ENCODE results near the gene DCTPP1. TPM values are rescaled to one million over a fixed set of nuclear protein-coding genes. Genes with fewer than 3 reads are reported as not detected.
A peak's percentile ranks its signal among the peaks of the same experiment; 100 is the strongest.
"Not testable (repeated sequence)": the region's sequence is repeated elsewhere in the genome, so short reads cannot be mapped to it uniquely, and the experiment has no call there.

Gene DCTPP1
- polyA plus RNA-seq (2012; ENCODE audit: low read depth, missing spikeins), result 67.5 TPM

DNA sequence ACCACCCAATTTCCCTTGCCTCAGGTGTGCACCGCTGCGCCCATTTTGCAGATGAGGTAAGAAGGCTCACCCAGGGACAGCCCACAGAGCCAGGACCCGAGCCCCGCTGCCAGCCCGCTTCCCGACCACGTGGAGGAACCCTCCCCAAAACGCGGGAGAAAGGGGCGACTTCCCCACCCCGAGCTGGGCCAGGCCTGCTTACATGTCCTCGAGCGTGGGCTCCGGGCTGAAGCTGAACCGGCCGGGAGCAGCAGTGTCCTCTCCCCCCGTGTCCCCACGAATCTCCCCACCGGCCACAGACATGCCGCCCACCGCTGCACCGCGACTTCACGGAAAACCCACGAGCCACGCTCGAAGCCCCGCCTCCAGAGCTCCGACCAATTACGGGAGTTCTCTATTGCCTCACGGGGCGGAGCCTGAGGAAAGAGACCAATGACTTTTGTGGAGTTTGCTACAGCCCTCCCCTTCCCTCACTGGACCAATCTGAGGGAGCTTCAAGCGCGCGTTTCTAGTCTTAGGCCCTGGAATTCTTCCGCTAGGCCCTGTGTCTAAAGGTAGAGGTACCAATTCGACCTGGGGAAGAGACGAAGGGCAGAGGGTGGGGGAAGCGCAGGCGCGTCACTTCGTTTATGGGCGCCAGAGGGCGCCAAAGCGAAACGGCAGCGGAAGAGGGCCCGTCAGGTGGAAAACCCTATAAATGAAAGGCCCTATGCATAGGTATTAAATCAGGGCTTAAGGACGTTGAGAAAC is at the start of gene DCTPP1:
Gene DCTPP1, minus strand, starts transcription at position 353 of the 750 bp plus-strand sequence. Its CDS starts 50 bp downstream, at position 303.
- FAIRE-seq (peak; percentile 90), DNase-seq (ENCODE audit: insufficient read length, low spot score) (peak; percentile 89)
- peak; percentile 28; the same call in 1 of the 2 replicates for TF ChIP-seq POLR2AphosphoS5 (IDR thresholded peaks at IDR 0.05; ENCODE audit: low read depth, low read length)
- TF ChIP-seq POU2F2 (IDR thresholded peaks at IDR 0.05; ENCODE audit: low read depth, low read length), result peak; percentile 85
- no peak for TF ChIP-seq PAX5 (IDR thresholded peaks at IDR 0.05; ENCODE audit: insufficient read depth, low read length, severe bottlenecking)
- TF ChIP-seq TAF1 (IDR thresholded peaks at IDR 0.05; ENCODE audit: low read depth, low read length), result peak; percentile 66; the same call in 1 of the 2 replicates
- TF ChIP-seq POLR2A (IDR thresholded peaks at IDR 0.05; ENCODE audit: low read depth, low read length), result peak; percentile 67; the same call in 1 of the 2 replicates
- TF ChIP-seq SPI1 (IDR thresholded peaks at IDR 0.05; ENCODE audit: low read depth, low read length), result peak; percentile 27; the same call in 1 of the 2 replicates

GRCh38 chr16:30478766-30479478 is 49.1 kb upstream of the DCTPP1 start:
- DNase-seq (ENCODE audit: insufficient read length, low spot score), result no peak
- TF ChIP-seq POLR2A (IDR thresholded peaks at IDR 0.05; ENCODE audit: low read depth, low read length) (no peak), SPI1 (IDR thresholded peaks at IDR 0.05; ENCODE audit: low read depth, low read length) (peak; percentile 62)
- no peak for FAIRE-seq

DNA sequence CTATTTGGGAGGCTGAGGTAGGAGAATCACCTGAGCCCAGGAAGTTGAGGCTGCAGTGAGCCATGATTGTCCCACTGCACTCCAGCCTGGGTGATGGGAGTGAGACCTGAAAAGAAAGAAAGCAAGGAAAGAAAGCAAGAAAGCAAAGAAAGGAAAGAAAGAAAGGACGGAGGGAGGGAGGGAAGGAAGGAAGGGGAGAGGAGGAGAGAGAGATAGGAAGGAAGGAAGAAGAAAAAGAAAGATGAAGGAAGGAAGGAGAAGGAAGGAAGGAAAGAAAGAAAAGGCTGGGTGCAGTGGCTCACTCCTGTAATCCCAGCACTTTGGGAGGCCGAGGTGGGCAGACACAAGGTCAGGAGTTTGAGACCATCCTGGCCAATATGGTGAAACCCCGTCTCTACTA is 47.9 kb upstream of the DCTPP1 start:
- FAIRE-seq; DNase-seq (ENCODE audit: insufficient read length, low spot score): not testable (repeated sequence)

DNA sequence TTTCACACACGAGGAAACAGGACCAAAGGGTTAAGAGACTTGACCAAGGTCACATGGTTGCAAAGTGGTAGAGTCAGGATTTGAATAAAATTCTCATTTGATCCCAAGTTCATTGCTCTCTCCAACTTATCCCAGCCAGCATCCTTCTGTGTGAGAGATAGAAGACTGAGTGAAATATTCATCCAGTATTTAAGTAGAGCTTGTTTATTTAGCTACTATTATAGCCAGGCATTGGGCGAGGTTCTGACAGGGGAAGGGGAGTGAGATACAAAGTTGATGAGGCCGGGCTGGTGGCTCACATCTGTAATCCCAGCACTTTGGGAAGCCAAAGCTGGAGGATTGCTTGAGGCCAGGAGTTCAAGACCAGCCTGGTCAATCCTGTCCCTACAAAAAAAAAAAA is 47.2 kb upstream of the DCTPP1 start:
- TF ChIP-seq PAX5 (IDR thresholded peaks at IDR 0.05; ENCODE audit: insufficient read depth, low read length, severe bottlenecking) (no peak), TAF1 (IDR thresholded peaks at IDR 0.05; ENCODE audit: low read depth, low read length) (no peak), SPI1 (IDR thresholded peaks at IDR 0.05; ENCODE audit: low read depth, low read length) (no peak), POU2F2 (IDR thresholded peaks at IDR 0.05; ENCODE audit: low read depth, low read length) (no peak), POLR2AphosphoS5 (IDR thresholded peaks at IDR 0.05; ENCODE audit: low read depth, low read length) (no peak), POLR2A (IDR thresholded peaks at IDR 0.05; ENCODE audit: low read depth, low read length) (no peak)
- FAIRE-seq, result peak; percentile 54
- DNase-seq (ENCODE audit: insufficient read length, low spot score), result no peak

- FAIRE-seq (no peak), DNase-seq (ENCODE audit: insufficient read length, low spot score) (no peak)
- no peak for TF ChIP-seq PAX5 (IDR thresholded peaks at IDR 0.05; ENCODE audit: insufficient read depth, low read length, severe bottlenecking)
- no peak for TF ChIP-seq POLR2AphosphoS5 (IDR thresholded peaks at IDR 0.05; ENCODE audit: low read depth, low read length)
- no peak for TF ChIP-seq TAF1 (IDR thresholded peaks at IDR 0.05; ENCODE audit: low read depth, low read length)
These were observed 44.9 kb upstream of the DCTPP1 start for GRCh38 chr16:30474684-30475083.

DNA sequence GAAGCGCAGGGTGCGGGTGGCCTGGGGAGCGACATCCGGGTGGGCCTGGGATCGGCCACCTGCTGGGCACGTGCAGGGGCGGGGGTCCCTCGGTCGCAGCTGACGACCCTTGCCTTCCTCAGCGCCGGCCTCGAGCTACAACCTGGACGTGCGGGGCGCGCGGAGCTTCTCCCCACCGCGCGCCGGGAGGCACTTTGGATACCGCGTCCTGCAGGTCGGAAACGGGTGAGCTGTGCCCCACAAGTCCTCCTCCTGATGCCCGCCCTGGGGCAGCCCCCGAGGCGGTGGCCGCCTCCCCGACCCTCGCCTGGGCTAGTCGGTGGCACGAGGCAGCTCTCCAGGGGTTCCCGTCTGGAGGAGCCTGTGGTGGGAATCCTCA is 44.2 kb upstream of the DCTPP1 start:
- TF ChIP-seq TAF1 (IDR thresholded peaks at IDR 0.05; ENCODE audit: low read depth, low read length) (no peak), POLR2A (IDR thresholded peaks at IDR 0.05; ENCODE audit: low read depth, low read length) (no peak), POU2F2 (IDR thresholded peaks at IDR 0.05; ENCODE audit: low read depth, low read length) (no peak), PAX5 (IDR thresholded peaks at IDR 0.05; ENCODE audit: insufficient read depth, low read length, severe bottlenecking) (no peak), POLR2AphosphoS5 (IDR thresholded peaks at IDR 0.05; ENCODE audit: low read depth, low read length) (no peak), SPI1 (IDR thresholded peaks at IDR 0.05; ENCODE audit: low read depth, low read length) (no peak)
- DNase-seq (ENCODE audit: insufficient read length, low spot score), result no peak
- FAIRE-seq, result no peak

DNA sequence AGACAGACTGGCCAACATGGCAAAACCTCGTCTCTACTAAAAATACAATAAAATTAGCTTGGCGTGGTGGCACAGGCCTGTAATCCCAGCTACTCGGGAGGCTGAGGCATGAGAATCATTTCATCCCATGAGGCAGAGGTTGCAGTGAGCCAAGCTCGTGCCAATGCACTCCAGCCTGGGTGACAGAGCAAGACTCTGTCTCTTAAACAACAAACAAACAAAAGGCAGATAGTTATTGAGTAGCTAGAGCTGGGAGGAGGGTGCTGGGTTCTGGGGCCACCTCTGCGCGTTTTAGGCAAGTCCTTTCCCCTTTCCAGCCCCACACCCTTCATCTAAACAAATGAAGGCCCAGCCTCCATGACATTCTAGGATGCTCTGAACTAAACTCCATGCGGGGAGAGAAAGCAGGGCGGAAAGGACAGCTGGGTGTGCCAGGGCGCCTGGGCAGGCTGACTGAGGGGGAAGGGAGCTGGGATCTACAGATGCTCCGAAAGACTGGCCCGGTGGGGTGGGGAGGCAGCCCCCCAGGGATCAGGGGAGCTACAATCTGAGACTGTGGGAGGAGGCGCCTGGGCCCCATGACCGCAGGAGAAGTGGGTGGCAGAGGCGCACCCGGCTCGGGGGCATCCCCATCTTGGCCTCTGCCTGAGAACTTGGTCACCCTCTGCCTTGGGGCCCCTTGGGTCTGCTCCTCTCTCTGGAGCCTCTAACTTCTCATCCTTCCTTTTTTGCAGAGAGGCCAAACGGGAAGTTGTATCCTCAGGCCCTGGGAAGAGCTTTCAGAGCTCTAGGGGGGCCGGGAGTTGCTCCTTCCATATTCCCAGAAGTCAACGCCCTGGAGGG is 43.6 kb upstream of the DCTPP1 start:
- TF ChIP-seq POLR2A (IDR thresholded peaks at IDR 0.05; ENCODE audit: low read depth, low read length) (peak; percentile 30; the same call in 1 of the 2 replicates), SPI1 (IDR thresholded peaks at IDR 0.05; ENCODE audit: low read depth, low read length) (no peak)
- FAIRE-seq (no peak), DNase-seq (ENCODE audit: insufficient read length, low spot score) (no peak)

- FAIRE-seq, result peak; percentile 98
- TF ChIP-seq POLR2A (IDR thresholded peaks at IDR 0.05; ENCODE audit: low read depth, low read length) (peak; percentile 52; the same call in 1 of the 2 replicates), POLR2AphosphoS5 (IDR thresholded peaks at IDR 0.05; ENCODE audit: low read depth, low read length) (peak; percentile 76), TAF1 (IDR thresholded peaks at IDR 0.05; ENCODE audit: low read depth, low read length) (peak; percentile 52; the same call in 1 of the 2 replicates), PAX5 (IDR thresholded peaks at IDR 0.05; ENCODE audit: insufficient read depth, low read length, severe bottlenecking) (no peak), SPI1 (IDR thresholded peaks at IDR 0.05; ENCODE audit: low read depth, low read length) (peak; percentile 94), POU2F2 (IDR thresholded peaks at IDR 0.05; ENCODE audit: low read depth, low read length) (peak; percentile 77)
- DNase-seq (ENCODE audit: insufficient read length, low spot score), result peak; percentile 68
These were observed 42.6 kb upstream of the DCTPP1 start, which contains the start of gene ITGAL for GRCh38 chr16:30472328-30472942. ITGAL (plus strand) TSS chr16:30472742; CDS start chr16:30472838, 96 bp downstream.

- no peak for TF ChIP-seq PAX5 (IDR thresholded peaks at IDR 0.05; ENCODE audit: insufficient read depth, low read length, severe bottlenecking)
- TF ChIP-seq POLR2AphosphoS5 (IDR thresholded peaks at IDR 0.05; ENCODE audit: low read depth, low read length), result no peak
These were observed 40.8 kb upstream of the DCTPP1 start for GRCh38 chr16:30470632-30470995.

More at GRCh38 chr16:30470632-30470995, 40.8 kb upstream of the DCTPP1 start:
- FAIRE-seq (no peak), DNase-seq (ENCODE audit: insufficient read length, low spot score) (no peak)
